ENCODE results near the gene C2orf72. TPM values are rescaled to one million over a fixed set of nuclear protein-coding genes. Genes with fewer than 3 reads are reported as not detected.

The C2orf72 gene
- total and polyA plus RNA-seq, 11 donors, result 0.07 to 0.20 (median 0.08) TPM; not detected in 5

GRCh38 chr2:231030725-231031124, 6.6 kb upstream of the C2orf72 start:
- no peak for TF ChIP-seq POLR2A (IDR thresholded peaks at IDR 0.05)
- TF ChIP-seq CTCF (IDR thresholded peaks at IDR 0.05), result no peak
- no peak for DNase-seq
- intact Hi-C loops (cut with DNase I), result no loop called here
- Histone ChIP-seq H3K4me1 (no peaks in the 10 kb centered on the region), H3K4me3 (no peak overlapping the region), H3K9me3 (no peaks in the 10 kb centered on the region), H3K27ac (no peak overlapping the region), H3K27me3 (peaks cover 0 to 49% (median 10%) of the 10 kb centered on the region in 9 donors), H3K36me3 (no peaks in the 10 kb centered on the region)
- ATAC-seq, result no peak
- WGBS, 4 donors, result 81 to 91% (median 82%) methylated on average over 3 of the region's 3 CpGs

GRCh38 chr2:231032575-231033140, 4.7 kb upstream of the C2orf72 start:
- 70 to 90% (median 73%) methylated on average over 4 to 5 of the region's 5 CpGs for WGBS, 4 donors
- Histone ChIP-seq H3K36me3 (no peaks in the 10 kb centered on the region), H3K4me1 (peaks cover 0 to 8% (median 0%) of the 10 kb centered on the region in 12 donors), H3K27me3 (peaks cover 0 to 57% (median 21%) of the 10 kb centered on the region in 9 donors), H3K9me3 (no peaks in the 10 kb centered on the region), H3K27ac (no peak overlapping the region), H3K4me3 (no peak overlapping the region)
- ATAC-seq, result no peak
- intact Hi-C loops (cut with DNase I), result no loop called here
- TF ChIP-seq POLR2A (IDR thresholded peaks at IDR 0.05) (no peak), CTCF (IDR thresholded peaks at IDR 0.05) (no peak)
- no peak for DNase-seq

- Histone ChIP-seq H3K27ac (no peak overlapping the region), H3K4me3 (no peak overlapping the region), H3K9me3 (no peaks in the 10 kb centered on the region), H3K27me3 (peaks cover 4 to 62% (median 26%) of the 10 kb centered on the region in 9 donors), H3K4me1 (peaks cover 0 to 14% (median 0%) of the 10 kb centered on the region in 12 donors), H3K36me3 (no peaks in the 10 kb centered on the region)
- 61 to 69% (median 63%) methylated on average over 11 of the region's 11 CpGs for WGBS, 4 donors
- TF ChIP-seq CTCF (IDR thresholded peaks at IDR 0.05), result no peak
- TF ChIP-seq POLR2A (IDR thresholded peaks at IDR 0.05), result no peak
- ATAC-seq, result no peak
- intact Hi-C loops (cut with DNase I), result no loop called here
- no peak for DNase-seq
Observed at GRCh38 chr2:231033147-231034132, 3.9 kb upstream of the C2orf72 start.

- Histone ChIP-seq H3K27ac (no peak overlapping the region), H3K9me3 (no peaks in the 10 kb centered on the region), H3K36me3 (no peaks in the 10 kb centered on the region), H3K4me3 (no peak overlapping the region), H3K4me1 (peaks cover 0 to 15% (median 0%) of the 10 kb centered on the region in 12 donors), H3K27me3 (peaks cover 4 to 69% (median 33%) of the 10 kb centered on the region in 9 donors)
- ATAC-seq, result no peak
- intact Hi-C loops (cut with DNase I), result no loop called here
- no peak for TF ChIP-seq CTCF (IDR thresholded peaks at IDR 0.05)
- TF ChIP-seq POLR2A (IDR thresholded peaks at IDR 0.05), result no peak
- 40 to 46% (median 44%) methylated on average over 4 of the region's 4 CpGs for WGBS, 4 donors
- no peak for DNase-seq
Observed at GRCh38 chr2:231034291-231034882, 2.9 kb upstream of the C2orf72 start.

Measured in heart left ventricle (tissue), 16 donors.